Activated CD4-positive, alpha-beta T cell treated with anti-CD3 and anti-CD28 coated beads for 48 hours (primary cell): ENCODE measurements around the gene SORBS2.
"Not testable (repeated sequence)": the region's sequence is repeated elsewhere in the genome, so short reads cannot be mapped to it uniquely, and the experiment has no call there.

ENCODE experiments used
- DNase-seq: peaks from one replicate; pipeline ENCODE4 v3.0.0-alpha.2; 2020

SORBS2 gene

DNA sequence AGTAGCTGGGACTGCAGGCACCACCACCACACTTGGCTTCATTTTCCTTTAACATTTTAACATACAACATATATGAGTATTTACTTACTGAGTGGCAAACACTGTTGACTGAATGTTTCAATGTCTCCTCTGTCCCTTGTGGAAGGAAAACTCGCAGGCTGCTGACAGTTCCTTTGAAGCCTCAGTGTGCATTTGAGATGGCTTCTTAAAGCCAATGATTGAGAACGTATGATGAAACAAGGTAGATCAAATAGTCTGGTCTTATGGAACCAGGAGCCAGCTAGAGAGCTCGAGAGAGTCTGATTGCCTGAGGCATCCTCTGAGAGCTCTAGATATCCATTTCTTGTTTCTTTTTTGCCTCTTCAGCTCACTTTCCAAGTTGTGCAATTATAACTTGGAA is 233.7 kb downstream of the SORBS2 start:
- DNase-seq: no peak

DNA sequence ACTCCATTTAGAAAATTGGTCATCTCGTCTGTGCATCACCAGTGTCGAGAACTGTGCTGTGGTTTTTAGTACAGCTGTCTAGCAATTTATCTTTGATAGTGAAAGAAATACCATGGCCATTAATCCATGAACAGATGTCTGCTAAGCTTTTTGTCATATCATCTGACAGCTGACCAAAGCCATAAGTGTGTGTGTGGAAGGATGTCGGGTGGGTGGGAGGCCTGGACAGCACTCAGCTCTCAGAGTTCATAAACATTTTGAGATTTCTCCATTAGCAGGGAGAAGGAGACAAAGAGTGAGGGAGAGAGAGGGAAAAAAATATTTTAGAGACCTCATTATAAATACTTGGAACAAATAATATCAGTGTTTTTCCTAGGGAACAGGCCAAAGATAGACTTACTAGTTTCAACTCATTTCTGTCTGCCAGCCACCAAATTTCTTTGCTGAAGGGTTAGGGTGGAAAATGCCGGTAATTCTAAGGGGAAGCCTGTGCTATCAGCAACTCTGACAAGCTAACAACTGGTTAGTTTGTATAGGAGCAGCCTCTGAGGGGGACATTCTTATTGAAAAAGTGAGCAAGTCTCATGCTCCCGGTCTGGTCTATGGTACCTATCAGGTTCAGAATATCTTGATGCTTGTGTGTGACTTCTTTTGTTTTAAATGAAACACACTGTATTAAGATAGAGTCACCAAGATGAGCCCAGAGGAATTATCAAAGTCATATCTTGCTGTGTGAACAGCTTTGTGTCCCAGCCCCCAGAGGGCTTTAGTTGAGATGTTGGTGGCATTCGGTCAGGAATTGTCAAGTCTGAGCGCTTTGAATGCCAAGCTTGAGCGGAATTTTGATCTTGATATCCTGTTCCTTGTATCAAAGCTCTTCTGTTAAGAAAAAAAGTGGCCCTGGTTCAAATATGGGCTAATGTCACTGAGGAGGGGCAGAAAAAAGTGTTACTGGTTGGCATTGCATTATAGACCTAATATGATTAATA is 234.7 kb downstream of the SORBS2 start:
- DNase-seq: no peak

DNA sequence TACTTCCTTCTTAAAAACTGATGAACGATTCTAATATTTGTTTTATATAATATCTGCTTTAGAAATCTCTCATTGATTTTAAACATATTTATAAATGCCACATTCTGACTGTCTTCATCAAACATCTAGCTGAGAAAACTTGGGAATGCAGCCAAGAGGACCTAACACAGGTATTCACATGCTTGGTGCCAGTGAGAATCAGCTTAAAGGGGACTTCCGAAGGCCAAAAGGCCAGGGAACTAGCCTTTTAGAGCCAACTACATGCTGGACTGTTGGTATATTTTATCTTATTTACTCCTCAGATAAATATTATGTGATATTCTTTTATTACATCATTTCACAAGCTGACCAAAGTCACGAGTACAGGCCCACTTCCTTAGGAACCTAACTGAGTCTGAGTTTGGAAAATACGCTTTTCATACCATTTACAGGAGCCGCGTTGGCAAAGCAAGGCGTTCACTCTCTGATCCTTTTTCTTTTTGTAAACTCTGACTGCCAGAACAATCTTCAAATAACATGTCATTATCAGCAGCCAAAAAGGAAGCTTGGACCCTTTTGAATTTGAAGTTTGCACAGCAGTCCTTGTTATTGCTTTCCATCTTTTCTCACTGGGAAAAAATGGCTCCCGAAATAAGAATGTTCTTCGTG is 235.6 kb downstream of the SORBS2 start:
- no peak for DNase-seq

DNA sequence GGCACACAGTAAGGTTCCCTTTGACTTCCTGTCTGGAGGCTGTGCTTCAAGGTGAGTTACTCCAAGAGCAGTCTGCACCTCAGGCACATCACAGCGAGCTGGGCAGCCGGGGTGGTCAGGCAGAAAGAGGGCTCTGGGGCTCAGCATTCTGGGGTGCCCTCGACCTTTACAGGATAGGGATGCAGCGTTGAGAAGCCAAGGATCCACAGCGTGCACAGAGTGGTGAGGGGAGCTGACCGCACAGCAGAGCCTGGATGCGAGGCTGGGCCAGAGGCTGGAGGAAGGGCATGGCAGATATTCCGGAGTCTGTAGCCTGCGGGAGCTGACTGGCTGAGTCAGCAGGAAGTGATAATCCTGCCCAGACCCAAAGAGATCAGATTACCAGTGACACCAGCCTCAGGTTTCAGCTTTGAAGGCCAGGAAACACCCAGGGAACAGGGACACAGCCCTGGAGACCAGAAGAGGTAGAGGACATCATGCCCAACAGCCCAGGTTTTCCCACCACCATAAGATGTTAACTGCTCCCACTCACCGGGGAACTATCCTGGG is 238.3 kb downstream of the SORBS2 start:
- DNase-seq: no peak

DNA sequence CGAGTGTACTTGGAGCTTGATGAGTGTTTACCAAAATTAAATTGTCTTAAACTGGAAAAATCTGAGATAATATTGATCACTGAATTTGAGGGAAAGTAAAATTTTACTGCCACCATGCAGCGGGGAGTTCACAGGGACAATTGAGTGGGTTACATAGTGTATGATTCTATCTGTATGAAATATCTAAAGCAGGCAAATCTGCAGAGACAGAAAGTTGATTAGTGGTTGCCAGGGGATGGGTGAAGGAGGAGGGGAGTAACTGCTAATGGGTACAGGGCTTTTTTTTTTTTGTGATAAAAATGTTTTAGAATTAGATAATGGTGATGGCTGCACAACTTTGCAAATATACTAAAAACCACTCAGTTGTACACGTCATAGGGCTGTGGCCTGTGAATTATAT is 241.3 kb downstream of the SORBS2 start:
- DNase-seq: no peak

DNA sequence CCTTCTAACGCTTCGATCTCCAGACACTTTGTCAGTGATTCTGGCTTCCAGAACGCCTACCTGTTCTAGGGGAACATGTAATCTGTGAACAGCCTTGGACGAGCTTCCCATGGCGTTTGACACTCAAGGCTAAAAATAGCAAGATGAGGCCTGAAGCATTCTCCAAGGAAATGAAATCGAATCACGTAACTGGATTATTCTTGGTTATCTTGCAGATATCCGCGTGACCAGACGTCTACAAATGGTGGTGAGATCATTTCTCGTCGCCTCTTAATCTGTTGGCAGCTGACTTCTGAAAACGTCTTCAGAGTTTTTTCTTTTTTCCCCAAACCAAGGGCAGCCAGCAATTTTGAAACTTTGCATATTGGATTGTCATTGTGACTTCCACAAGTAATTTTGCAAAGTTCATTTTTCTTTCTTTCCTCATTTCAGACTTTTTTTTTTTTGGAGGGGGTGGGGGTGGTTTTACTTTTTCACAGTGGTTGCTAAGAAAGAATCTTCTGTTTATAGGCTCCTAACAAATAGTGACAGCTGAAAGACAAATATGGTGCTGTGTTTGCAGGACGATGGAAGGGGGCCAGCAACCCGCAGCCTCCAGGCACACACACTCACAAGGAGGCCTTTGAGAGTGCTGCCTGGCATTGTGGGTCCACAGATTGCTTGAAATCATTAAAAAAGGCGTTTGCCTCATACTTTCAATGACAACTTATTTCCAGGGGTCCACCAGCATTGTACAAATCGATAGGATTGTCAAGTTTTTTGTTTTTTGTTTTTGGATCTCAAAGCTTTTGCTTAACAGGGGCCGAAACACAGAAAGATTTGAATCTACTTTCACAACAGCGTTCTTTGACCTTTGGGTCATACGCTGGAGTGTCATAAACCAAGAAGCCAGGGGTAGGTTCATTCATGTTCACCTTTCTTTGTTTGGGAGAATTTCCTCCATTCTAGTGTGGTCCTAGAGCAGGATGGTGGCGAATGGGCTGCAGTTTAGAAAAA is 244.3 kb downstream of the SORBS2 start:
- no peak for DNase-seq

DNA sequence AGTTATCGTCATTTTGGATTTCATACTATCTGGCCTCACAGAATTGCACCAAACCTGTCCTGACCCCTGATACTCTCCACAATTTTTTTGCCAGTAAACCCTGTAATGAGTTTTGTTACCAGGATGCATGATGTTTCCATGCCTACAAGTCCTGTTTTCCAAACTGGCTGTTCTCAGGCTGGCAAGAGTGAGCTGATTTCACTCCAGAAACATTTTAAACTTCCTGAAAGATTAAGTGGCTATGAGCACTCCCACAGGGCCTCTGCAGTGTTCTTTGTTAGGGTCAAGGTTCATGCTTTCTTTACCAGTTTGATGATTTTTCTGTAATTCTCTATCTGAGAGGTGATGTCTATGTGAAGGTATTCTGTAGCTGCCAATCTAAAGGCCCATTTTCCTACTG is 245.0 kb downstream of the SORBS2 start:
- no peak for DNase-seq

DNA sequence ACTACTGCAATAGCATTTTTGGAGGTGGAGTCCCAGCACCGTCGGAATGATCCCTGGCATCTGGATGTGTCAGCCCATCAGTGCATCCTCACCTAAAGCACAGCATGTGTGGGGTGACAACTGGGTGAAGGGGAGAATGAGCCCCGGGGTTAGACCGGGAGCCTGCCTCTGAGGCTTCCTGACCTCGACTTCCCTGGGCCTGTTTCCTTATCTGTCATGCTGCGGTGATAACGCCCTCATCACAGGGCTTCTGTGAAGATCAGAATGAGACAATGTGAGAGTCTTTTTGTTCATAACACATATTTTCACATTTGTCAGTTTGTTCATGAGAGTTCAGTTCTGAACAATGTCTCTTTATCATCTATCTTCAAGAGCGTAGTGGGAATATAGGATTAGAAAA is 245.6 kb downstream of the SORBS2 start:
- peak; percentile 48 for DNase-seq

DNA sequence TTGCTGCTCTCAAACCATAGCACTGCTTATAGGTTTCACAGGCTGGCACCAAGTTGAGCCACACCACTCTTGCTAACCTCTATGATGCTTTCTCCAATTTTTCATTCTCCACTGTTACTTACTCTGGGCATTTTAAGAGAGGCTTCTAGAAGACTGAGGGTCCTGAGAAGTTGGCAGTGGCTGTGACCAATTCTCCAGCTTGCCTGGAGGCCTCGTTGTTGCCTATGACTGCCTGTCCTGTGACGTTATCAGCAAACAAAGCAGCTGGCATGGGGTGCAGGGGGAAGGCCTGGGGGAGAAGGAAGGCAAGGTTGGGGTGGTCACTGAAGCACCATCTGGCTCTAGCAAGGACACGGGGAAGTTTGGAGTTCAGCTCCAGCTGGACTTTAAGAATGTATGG is 246.3 kb downstream of the SORBS2 start:
- DNase-seq: no peak

DNA sequence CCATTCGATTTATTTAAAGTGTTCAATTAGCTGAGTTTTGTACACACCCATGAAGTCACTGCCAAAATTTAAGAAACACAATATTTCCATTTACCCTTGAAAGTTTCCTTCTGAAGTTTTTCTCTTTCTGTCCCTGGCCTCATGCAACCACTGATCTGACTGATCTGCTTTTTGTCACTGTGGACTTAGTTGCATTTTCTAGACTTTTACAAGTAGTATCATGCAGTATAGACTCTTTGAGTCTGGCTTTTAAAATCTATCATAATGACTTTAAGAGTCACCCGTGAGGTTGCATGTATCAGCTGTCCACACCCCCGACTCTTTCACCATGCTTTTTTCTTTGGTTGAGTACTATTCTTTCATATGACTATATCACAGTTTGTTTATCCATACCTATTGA is 247.6 kb downstream of the SORBS2 start:
- DNase-seq: no peak

DNA sequence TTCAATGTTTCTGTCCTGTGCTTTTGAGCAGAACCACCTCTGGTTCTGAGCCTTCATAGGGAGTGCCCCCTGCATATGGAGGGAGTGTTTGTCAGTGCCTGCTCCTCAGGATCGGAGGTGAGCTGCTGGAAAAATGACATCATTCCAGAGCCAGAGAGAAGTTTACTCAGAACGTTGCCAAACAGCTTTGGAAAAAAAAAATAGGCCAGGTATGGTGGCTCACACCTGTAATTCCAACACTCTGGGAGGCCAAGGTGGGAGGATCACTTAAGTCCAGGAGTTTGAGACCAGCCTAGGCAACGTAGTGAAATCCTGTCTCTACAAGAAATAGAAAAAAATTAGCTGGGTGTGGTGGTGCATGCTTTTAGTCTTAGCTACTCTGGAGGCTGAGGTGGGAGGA is 249.5 kb downstream of the SORBS2 start:
- DNase-seq: no peak

DNA sequence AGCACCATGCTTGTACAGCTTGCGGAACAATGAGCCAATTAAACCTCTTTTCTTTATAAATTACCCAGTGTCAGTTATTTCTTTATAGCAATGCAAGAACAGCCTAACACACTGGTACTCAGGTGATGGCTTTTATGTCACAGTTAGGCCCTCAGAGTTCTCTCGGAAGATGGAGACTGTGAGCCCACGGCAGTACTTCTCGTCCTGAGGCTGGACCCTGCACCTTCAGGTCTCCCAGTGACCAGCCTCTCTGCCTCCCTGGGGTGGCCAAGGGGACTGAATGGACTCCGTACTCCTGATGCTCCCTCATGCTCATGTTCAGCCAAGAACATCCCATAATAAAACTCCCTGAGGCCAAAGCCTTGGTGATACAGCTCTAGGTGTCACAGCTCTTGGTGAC is 251.7 kb downstream of the SORBS2 start:
- no peak for DNase-seq

DNA sequence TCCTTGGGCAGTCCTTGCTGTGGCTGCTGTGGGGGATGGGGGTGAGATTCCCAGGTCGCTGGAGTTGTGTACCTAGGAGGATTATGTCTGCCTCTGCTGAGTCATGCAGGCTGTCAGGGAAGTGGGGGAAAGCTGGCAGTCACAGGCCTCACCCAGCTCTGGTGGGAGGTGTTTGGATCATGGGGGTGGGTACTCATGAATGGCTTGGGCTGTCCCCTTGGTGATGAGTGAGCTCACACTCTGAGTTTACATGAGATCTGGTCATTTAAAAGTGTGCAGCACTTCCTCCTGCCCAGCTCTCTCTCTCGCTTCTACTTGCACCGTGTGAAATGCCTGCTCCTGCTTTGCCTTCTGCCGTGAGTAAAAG is 252.1 kb downstream of the SORBS2 start:
- no peak for DNase-seq

DNA sequence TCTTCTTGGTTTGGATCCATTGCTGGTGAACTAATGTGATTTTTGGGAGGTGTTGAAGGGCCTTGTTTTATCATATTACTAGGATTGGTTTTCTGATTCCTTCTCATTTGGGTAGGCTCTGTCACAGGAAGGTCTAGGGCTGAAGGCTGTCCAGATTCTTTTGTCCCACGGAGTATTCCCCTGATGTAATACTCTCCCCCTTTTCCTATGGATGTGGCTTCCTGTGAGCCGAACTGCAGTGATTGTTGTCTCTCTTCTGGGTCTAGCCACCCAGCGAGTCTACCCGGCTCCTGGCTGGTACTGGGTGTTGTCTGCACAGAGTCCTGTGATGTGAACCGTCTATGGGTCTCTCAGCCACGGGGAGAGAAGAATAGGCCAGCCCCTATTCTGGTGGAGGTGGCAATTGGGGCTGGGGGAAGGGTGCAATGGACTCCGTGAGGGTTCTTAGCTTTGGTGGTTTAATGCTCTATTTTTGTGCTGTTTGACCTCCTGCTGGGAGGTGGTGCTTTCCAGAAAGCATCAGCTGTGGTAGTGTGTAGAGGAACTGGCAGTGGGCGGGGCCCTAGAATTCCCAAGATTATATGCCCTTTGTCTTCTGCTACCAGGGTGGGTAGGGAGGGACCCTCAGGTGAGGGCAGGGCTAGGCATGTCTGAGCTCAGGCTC is 252.6 kb downstream of the SORBS2 start:
- DNase-seq: not testable (repeated sequence)

DNA sequence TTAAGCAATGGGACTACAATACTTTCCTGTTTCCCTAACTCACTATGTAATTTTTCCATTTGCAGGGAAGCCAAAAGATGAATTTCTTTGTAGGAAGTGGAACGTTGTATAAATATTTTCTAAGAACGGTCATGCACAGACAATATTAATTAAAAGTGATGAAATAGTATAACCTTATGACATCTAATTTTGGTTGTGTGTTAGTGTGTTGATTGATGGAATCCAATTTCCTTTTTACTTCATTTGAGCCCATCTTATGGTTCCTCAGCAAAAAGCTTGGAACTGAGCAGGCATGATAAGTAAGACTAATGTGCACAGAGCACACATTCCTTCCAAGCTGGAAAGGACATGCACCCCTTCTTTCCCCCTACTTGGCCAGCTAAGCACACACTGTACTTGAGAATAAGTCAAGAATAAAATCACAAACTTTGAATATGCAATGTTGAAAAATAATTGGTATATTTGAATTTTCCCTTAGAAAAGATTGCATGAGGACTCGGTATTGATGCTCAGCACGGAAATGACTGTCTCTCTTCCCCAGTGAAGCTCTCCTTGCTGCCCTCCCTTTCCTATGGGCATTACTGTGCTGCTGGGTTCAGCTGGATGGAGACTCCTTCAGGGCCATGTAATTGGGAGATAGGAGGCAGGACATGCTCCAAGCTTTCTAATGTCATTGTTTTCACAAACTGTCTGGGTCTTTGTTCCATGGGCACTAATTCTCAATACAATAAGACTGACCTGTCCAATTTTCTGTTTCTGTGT is 257.4 kb downstream of the SORBS2 start:
- DNase-seq: no peak

DNA sequence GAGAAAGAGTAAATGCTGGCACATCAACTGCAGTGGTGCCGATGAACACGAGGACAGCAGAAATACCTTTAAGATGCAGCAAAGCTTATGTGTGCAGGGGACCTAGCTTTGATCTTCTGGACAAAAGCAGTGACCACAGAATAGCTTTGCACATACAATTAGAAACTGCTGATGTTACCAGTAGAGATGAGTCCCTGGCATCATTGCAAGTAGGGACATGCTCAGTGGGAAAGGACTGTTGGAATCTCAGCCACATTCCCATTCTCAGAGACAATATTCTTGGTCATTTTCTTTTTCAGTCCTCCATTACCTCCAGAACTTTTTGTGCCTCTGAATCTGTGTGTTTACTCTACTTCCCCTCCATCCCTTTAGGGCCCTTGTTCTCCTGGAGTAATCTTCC is 259.7 kb downstream of the SORBS2 start:
- no peak for DNase-seq

DNA sequence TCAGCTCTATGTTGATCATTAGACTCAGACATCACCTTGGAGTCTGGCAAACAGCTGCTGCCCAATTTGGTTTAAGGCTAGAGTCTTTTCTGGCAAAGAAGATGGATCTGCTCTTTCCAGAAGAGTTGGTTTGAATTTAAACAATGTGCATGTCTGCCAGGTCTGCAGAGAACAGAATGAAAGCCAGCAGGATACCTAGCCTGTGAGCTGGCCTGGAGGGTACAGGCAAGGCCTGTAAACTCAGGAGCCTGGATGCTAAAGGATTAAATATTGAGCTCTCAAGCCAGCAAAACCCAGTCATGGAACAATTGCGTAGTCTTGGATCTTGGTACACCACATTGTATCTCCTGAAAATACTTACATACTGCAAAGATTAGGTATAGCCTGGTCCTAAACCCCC is 261.1 kb downstream of the SORBS2 start:
- no peak for DNase-seq

DNA sequence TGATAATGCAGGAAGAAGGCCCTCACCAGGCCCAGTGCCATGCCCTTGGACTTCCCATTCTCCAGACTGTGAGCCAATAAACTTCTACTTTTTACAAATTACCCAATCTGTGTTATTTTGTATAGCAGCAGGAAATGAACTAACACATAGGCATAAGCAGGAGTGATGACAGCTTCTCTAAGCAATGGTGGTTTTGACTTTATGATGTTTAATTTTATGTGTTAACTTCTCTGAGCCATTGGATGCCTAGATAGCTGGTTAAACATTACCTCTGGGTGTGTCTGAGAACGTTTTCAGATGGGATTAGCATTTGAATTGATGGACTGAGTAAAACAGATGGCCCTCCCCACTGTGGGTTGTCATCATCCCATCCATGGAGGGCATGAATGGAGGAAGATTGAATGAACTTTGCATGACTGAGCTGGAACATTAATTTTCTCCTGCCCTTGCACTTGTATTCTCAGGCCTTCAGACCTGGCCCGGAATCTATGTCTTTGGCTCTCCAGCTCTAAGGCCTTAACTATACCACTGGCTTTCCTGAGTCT is 262.8 kb downstream of the SORBS2 start:
- DNase-seq: no peak

DNA sequence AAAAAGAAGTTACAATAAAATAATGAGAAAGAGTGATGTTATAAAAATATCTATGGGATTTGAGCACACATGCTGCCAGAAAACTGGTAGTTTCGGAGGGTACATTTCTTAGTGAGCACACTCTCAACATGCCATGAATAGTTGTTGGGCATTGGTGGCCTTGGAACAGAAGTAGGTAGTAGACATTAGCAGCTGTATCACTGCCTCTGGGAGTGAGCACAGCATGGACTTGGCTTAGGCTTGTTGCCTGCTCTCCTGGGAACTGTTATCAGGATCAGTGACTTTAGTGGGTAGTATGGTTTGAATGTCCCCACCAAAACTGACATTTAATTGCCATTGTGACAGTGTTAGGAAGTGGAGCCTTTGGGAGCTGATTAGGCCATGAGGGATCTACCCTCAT is 263.4 kb downstream of the SORBS2 start:
- no peak for DNase-seq

DNA sequence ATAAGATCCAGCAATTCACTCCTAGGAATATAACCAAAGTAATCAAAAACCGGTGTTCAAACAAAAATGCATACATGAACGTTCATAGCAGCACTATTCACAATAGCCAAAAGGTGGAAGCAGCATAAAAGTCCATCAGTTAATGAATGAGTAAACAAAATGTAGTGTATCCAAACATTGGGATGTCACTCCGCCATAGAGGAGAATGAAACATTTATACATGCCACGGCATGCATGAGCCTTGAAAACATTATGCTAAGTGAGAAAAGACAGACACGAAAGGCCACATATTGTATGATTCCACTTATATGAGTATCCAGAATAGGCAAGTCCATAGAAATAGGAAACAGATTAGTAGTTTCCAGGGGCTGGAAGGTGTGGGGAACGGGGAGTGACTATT is 265.7 kb downstream of the SORBS2 start:
- no peak for DNase-seq

DNA sequence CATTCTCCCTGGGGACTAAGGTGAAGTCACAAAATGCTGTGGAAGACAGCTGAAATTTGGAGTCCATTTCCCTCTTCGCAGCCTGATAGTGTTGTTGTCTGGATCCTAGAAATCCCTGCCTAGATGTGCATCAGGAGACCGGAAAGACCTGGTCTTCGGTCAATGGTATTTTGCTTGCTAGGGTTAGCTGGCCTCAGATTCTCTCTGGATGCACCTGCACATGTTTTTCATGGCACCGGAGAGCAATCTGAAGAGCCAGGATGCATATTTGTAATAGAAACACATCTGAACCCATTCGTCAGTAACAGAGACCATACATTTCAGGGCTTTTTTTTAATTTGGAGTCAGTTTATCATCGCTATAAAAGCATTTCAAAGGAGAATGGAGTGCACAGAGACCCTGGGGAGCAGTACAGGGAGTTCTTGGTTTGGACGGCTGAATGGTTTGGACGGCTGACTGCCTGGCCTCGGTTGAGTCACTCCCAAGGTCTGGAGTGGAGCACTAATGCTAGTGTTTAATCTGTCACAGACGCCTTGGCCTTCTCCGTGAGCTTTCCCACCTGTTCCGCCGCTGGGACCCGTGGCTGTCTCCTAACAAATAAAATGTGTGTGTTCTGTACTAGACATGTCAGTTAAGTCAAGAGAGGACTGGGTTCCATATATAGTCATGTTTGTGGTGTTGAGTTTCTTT is 269.2 kb downstream of the SORBS2 start:
- no peak for DNase-seq
